RPMI8226 (cell line): ENCODE data around the gene TASP1.
"Not testable (repeated sequence)": the region's sequence is repeated elsewhere in the genome, so short reads cannot be mapped to it uniquely, and the experiment has no call there.

ENCODE experiments used
- DNase-seq: peaks from one replicate; pipeline ENCODE4 v3.0.0-alpha.2; 2015

Gene TASP1

GRCh38 chr20:13648291-13649228, 9.8 kb upstream of the TASP1 start:
- no peak for DNase-seq

GRCh38 chr20:13644010-13644409, 5.3 kb upstream of the TASP1 start:
- no peak for DNase-seq

GRCh38 chr20:13639150-13639497, 392 bp upstream of the TASP1 start:
- no peak for DNase-seq

- DNase-seq: no peak
These were observed 603 bp downstream of the TASP1 start for GRCh38 chr20:13638162-13638495.

- DNase-seq: no peak
These were observed 6.3 kb downstream of the TASP1 start for GRCh38 chr20:13632431-13632830.

GRCh38 chr20:13627525-13627924, 11.2 kb downstream of the TASP1 start:
- DNase-seq: not testable (repeated sequence)

GRCh38 chr20:13626724-13627123, 12.0 kb downstream of the TASP1 start:
- DNase-seq: no peak

- DNase-seq: no peak
These were observed 13.3 kb downstream of the TASP1 start for GRCh38 chr20:13625304-13625979.

- DNase-seq: not testable (repeated sequence)
These were observed 19.3 kb downstream of the TASP1 start for GRCh38 chr20:13619415-13619814.

- DNase-seq: not testable (repeated sequence)
These were observed 20.3 kb downstream of the TASP1 start for GRCh38 chr20:13618456-13618855.

- DNase-seq: not testable (repeated sequence)
These were observed 21.1 kb downstream of the TASP1 start for GRCh38 chr20:13617585-13617984.

- not testable (repeated sequence) for DNase-seq
These were observed 22.0 kb downstream of the TASP1 start for GRCh38 chr20:13616713-13617112.

- DNase-seq: no peak
These were observed 24.8 kb downstream of the TASP1 start for GRCh38 chr20:13613917-13614316.

GRCh38 chr20:13611611-13612125, 27.1 kb downstream of the TASP1 start:
- no peak for DNase-seq

GRCh38 chr20:13610184-13610583, 28.5 kb downstream of the TASP1 start:
- peak; percentile 4 for DNase-seq

- DNase-seq: no peak
These were observed 30.7 kb downstream of the TASP1 start for GRCh38 chr20:13608066-13608465.

GRCh38 chr20:13593423-13593822, 45.3 kb downstream of the TASP1 start:
- DNase-seq: not testable (repeated sequence)

GRCh38 chr20:13588049-13588448, 50.7 kb downstream of the TASP1 start:
- DNase-seq: no peak

GRCh38 chr20:13587370-13587769, 51.4 kb downstream of the TASP1 start:
- no peak for DNase-seq

GRCh38 chr20:13586133-13586532, 52.6 kb downstream of the TASP1 start:
- no peak for DNase-seq

- DNase-seq: no peak
These were observed 57.3 kb downstream of the TASP1 start for GRCh38 chr20:13581451-13581850.

GRCh38 chr20:13580707-13581106, 58.0 kb downstream of the TASP1 start:
- DNase-seq: no peak

GRCh38 chr20:13574071-13574470, 64.7 kb downstream of the TASP1 start:
- no peak for DNase-seq

- DNase-seq: no peak
These were observed 67.1 kb downstream of the TASP1 start for GRCh38 chr20:13571662-13572061.
